Measurements from ENCODE around the gene CDC42EP3.

DNA sequence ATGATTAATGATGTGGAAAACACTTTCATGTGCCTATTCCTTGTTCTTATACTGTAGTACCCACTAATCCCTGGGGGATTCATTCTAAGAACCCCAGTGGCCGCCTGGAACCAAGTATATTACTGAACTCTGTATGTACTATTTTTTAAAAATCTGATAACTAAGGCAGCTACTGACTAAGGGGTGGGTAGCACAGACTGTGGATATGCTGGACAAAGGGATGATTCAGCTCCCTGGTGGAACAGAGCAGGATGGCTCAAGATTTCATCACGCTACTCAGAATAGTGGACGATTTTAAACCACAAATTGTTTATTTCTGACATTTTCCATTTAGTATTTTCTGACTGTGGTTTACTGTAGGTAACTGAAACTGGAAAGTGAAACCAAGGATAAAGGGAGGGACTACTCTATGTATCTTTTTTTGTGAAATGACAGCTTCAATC is 41.8 kb upstream of the CDC42EP3 start:
- TF ChIP-seq POLR2A (IDR thresholded peaks at IDR 0.05; ENCODE audit: low read length) (no peak), GATA1 (IDR thresholded peaks at IDR 0.05; ENCODE audit: low read depth, low read length) (no peak)

Data from erythroblast (primary cell).